Measurements from ENCODE around the gene MAP3K6. TPM values are rescaled to one million over a fixed set of nuclear protein-coding genes. Genes with fewer than 3 reads are reported as not detected.

Gene MAP3K6
- polyA plus RNA-seq, 2 of the 4 experiments (the other 2 are of a cell fraction): 3.6 to 8.5 TPM

DNA sequence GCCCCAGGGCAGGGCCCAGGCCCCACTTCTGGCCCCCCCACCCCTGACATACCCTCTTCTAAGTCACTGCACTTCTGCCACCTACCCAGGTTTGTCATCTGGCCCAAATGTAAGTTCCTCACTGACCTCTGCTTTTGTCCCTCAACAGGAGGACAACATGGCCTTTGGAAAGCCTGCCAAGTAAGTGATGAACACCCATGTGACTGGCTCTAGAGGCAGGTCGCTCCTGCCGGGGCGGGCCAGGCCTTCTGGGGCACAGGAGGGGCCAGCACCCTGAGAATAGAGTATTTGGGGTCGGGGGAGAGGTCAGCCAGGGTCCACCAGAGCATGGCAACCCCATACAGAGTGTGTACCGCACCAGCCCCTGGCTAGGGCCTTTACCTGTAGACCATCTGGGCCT lies 34.8 kb downstream of the MAP3K6 start:
- FAIRE-seq (no peak), DNase-seq (ENCODE audit: low read depth in 1 of 2, low spot score in 1 of 2) (no peak), ATAC-seq (no peak)
- Histone ChIP-seq H3K27ac (no peak overlapping the region), H3K4me2 (no peak overlapping the region), H3K4me3 (no peak overlapping the region), H3K9me3 (no peaks in the 10 kb centered on the region), H3K4me1 (no peaks in the 10 kb centered on the region)
- no peak for TF ChIP-seq JUN (IDR thresholded peaks at IDR 0.05)
- no peak for TF ChIP-seq HEYL (CRISPR knock-in tag; IDR thresholded peaks at IDR 0.05)
- no peak for TF ChIP-seq PHF8 (IDR thresholded peaks at IDR 0.05; ENCODE audit: borderline replicate concordance, low read depth)
- TF ChIP-seq CHD4 (IDR thresholded peaks at IDR 0.05; ENCODE audit: borderline replicate concordance): no peak
- no peak for TF ChIP-seq FOSL2 (IDR thresholded peaks at IDR 0.05)
- TF ChIP-seq FOSL2 (CRISPR knock-in tag; IDR thresholded peaks at IDR 0.05): no peak
- no peak for TF ChIP-seq FOXS1 (CRISPR knock-in tag; IDR thresholded peaks at IDR 0.05)
- no peak for TF ChIP-seq HOXB5 (CRISPR knock-in tag; IDR thresholded peaks at IDR 0.05)
- TF ChIP-seq FOSB (CRISPR knock-in tag; IDR thresholded peaks at IDR 0.05): no peak
- TF ChIP-seq, protein P1, sequence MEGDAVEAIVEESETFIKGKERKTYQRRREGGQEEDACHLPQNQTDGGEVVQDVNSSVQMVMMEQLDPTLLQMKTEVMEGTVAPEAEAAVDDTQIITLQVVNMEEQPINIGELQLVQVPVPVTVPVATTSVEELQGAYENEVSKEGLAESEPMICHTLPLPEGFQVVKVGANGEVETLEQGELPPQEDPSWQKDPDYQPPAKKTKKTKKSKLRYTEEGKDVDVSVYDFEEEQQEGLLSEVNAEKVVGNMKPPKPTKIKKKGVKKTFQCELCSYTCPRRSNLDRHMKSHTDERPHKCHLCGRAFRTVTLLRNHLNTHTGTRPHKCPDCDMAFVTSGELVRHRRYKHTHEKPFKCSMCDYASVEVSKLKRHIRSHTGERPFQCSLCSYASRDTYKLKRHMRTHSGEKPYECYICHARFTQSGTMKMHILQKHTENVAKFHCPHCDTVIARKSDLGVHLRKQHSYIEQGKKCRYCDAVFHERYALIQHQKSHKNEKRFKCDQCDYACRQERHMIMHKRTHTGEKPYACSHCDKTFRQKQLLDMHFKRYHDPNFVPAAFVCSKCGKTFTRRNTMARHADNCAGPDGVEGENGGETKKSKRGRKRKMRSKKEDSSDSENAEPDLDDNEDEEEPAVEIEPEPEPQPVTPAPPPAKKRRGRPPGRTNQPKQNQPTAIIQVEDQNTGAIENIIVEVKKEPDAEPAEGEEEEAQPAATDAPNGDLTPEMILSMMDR (IDR thresholded peaks at IDR 0.05): no peak
- ChIA-PET CTCF (interaction anchor here (0.8 to 11.8 kb wide), 24 partner anchors 9 to 331 kb away, joined by 3 to 134 read pairs (median 6); partner anchors contain the start of genes AHDC1, MAP3K6, SYTL1 and TMEM222), POLR2A (no interaction called here)
- WGBS (ENCODE audit: missing lambda C conversion rate): 92% methylated on average over 4 of the region's 5 CpGs

DNA sequence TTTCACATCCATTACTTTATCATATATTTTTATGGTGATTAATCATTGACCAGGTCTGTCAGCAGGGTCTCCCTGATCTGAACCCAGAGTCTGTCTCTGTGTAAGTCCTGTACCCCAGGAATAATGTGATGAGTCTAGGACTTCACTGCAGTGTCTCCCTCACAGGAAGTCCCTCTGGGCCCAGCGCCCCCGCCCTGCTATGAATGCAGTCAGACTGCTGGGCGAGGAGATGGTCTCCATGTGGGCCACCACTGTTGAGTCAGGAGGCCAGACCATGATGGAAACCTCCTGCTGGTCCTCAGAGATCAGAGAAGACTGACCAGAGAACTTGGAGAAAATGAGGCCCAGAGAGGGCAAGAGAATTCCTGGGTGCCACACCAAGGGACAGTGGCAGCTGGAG lies 35.3 kb downstream of the MAP3K6 start:
- whole genome bisulfite sequencing (ENCODE audit: missing lambda C conversion rate): 92% methylated on average over 3 of the region's 3 CpGs
- TF ChIP-seq RFX5 (IDR thresholded peaks at IDR 0.05) (no peak), FOSB (CRISPR knock-in tag; IDR thresholded peaks at IDR 0.05) (no peak), EHMT2 (IDR thresholded peaks at IDR 0.05; ENCODE audit: low read depth) (no peak), KDM5A (IDR thresholded peaks at IDR 0.05) (no peak), CBX8 (IDR thresholded peaks at IDR 0.05) (no peak), CHD4 (IDR thresholded peaks at IDR 0.05; ENCODE audit: borderline replicate concordance) (no peak), PHF8 (IDR thresholded peaks at IDR 0.05; ENCODE audit: borderline replicate concordance, low read depth) (no peak), NR3C1 (IDR thresholded peaks at IDR 0.05) (no peak), HOXA7 (CRISPR knock-in tag; IDR thresholded peaks at IDR 0.05) (no peak), MYC (IDR thresholded peaks at IDR 0.05; ENCODE audit: borderline replicate concordance, low read length) (no peak), SMC3 (IDR thresholded peaks at IDR 0.05) (no peak), POLR2AphosphoS2 (conservative IDR thresholded peaks at IDR 0.05; ENCODE audit: low read length) (no peak), NFE2L2 (conservative IDR thresholded peaks at IDR 0.05; ENCODE audit: low read length) (no peak), FOXS1 (CRISPR knock-in tag; IDR thresholded peaks at IDR 0.05) (no peak), MAFK (IDR thresholded peaks at IDR 0.05; ENCODE audit: partially characterized antibody) (no peak), ZSCAN20 (CRISPR knock-in tag; IDR thresholded peaks at IDR 0.05) (no peak), TFCP2L1 (CRISPR knock-in tag; IDR thresholded peaks at IDR 0.05) (no peak)
- TF ChIP-seq, protein P1 (IDR thresholded peaks at IDR 0.05): no peak
- TF ChIP-seq, protein P2, sequence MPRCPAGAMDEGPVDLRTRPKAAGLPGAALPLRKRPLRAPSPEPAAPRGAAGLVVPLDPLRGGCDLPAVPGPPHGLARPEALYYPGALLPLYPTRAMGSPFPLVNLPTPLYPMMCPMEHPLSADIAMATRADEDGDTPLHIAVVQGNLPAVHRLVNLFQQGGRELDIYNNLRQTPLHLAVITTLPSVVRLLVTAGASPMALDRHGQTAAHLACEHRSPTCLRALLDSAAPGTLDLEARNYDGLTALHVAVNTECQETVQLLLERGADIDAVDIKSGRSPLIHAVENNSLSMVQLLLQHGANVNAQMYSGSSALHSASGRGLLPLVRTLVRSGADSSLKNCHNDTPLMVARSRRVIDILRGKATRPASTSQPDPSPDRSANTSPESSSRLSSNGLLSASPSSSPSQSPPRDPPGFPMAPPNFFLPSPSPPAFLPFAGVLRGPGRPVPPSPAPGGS (IDR thresholded peaks at IDR 0.05): no peak
- TF ChIP-seq, protein P3, sequence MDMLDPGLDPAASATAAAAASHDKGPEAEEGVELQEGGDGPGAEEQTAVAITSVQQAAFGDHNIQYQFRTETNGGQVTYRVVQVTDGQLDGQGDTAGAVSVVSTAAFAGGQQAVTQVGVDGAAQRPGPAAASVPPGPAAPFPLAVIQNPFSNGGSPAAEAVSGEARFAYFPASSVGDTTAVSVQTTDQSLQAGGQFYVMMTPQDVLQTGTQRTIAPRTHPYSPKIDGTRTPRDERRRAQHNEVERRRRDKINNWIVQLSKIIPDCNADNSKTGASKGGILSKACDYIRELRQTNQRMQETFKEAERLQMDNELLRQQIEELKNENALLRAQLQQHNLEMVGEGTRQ (IDR thresholded peaks at IDR 0.05): no peak
- H3K4me3 ChIP-seq: no peak overlapping the region
- FAIRE-seq: no peak
- no peaks in the 10 kb centered on the region for H3K9me3 ChIP-seq
- H3K27ac ChIP-seq: no peak overlapping the region
- no peak overlapping the region for H3K4me2 ChIP-seq
- no peak for DNase-seq (ENCODE audit: low read depth in 1 of 2, low spot score in 1 of 2)
- ATAC-seq: no peak
- POLR2A ChIA-PET: no interaction called here
- CTCF ChIA-PET: interaction anchor here (1.4 to 11.8 kb wide), 5 partner anchors 9 to 55 kb away, joined by 5 to 134 read pairs (median 29); partner anchors contain the start of genes SYTL1 and TMEM222
- H3K4me1 ChIP-seq: no peaks in the 10 kb centered on the region
